HG03095 (cell line): Measurements from ENCODE around the gene WBP2NL.

Experiments used
- ATAC-seq: cut with Tn5 transposase; IDR thresholded peaks from one replicate; pipeline ENCODE4 v1.9.1; 2021; ENCODE audit warnings: moderate library complexity; ENCODE audit not compliant: unreplicated experiment

WBP2NL gene

DNA sequence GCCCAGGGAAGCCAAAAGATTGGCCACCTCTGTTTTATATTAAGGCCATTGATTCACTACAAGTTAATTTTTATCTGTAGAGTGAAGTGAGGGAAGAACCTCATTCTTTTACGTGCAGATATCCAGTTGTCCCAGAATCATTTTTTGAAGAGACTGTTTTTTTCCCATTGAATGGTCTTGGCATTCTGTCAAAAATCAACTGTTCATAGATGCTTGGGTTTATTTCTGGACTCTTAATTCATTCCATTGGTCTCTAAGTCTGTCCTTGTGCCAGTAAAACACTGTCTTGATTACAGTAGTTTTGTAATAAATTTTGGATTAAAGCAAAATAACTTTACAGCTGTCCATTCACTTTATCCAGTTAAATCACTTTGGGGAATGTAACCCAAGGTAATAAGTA, 26.8 kb downstream of the WBP2NL start:
- ATAC-seq, result no peak

DNA sequence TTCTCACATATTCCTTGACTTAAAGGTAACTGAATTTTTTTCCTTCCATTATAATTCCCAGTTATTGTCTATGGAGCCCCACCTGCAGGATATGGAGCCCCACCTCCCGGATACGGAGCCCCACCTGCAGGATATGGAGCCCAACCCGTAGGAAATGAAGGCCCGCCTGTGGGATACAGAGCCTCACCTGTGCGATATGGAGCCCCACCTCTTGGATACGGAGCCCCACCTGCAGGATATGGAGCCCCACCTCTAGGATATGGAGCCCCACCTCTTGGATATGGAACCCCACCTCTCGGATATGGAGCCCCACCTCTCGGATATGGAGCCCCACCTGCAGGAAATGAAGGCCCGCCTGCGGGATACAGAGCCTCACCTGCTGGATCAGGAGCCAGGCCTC, 28.1 kb downstream of the WBP2NL start:
- no peak for ATAC-seq

DNA sequence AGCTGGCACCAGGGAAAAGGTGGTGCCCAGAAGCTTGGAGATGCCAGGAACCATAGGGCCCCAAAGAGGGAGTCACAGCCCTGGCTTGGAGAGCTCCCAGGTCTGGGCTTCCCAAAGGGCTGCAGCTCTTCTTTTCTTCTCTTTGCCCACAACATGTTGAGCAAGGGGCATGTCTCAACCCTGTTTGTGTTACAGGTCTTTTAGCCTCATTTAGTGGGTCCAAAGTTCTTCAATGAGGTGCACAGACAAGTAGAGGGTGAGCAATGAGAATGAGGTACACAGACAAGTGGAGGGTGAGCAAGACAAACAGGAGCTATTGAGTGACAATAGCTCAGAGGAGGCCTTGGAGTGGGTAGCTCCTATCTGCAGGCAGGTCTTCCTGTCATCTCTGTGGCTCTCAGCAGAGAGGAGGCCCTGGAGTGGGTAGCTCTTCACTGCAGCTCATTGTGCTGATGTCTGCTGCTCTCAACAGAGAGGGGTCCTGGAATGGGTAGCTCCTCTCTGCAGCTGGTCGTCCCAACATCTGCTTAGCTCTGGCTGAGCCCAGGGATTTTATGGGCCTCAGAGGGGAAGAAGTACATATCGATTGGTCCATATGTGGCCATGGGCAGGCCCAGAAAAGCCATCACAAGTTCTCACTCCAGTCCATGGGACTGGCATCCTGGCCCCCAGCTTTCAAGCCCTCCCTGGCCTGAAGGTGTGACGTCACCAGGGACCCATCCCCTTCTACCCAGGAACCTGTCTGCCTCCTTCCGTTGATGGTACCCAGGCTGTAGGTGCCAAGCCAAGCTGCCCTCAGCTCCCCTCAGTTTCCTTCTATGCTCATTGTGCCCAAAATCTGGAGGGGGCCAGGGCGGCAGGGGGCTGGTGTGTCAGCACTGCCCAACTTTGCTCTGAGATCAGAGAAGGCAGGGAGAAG, 34.9 kb downstream of the WBP2NL start:
- no peak for ATAC-seq

DNA sequence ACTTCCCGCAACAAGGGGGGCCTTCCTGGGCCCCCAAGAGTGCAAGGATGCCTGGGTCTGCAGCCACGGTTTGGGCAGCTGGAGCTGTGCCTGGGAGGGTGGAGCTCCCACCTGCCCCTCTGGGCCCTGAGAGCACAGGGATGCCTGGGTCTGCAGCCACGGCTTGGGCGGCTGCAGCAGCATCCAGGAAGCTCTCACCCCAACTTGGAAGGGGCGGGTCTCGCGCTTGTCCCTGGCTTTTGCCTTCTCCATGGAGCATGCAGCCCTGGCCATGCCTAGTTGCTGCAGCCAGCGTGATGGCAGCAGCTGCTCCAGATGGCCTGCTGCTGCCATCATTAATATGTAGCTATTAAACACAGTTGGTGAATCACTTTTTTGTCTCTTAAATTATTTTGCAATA, 36.7 kb downstream of the WBP2NL start:
- ATAC-seq, result no peak

DNA sequence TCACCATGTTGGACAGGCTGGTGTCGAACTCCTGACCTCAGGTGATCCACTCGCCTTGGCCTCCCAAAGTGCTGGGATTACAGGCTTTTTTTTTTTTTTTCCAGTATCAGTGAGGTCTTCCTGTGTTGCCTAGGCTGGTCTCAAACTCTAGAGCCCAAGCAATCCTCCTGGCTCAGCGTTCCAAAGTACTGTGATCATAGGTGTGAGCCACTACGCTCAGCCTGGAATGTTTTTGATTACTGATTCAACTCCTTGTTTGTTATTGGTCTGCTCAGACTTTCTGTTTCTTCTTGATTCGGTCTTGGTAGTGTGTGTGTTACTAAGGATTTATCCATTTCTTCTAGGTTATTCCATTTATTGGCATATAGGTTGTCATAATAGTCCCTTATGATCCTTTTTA, 40.7 kb downstream of the WBP2NL start:
- ATAC-seq, result no peak

DNA sequence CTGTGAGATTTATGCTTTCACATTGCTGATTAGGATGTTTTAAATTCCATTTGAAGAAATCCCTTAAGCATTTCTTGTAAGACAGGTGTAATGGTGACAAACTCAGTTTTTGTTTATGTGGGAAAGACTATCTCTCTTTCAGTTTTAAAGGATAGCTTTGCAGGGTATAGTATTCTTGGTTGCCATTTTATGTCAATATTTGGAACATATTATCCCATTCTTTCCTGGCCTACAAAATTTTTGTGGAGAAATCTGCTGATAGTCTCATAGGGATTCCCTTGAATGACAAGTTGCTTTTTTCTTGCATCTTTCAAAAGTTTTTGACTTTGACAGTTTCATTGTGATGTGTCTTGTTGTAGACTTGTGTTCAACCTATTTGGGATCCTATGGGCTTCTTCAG, 43.2 kb downstream of the WBP2NL start:
- ATAC-seq, result no peak

DNA sequence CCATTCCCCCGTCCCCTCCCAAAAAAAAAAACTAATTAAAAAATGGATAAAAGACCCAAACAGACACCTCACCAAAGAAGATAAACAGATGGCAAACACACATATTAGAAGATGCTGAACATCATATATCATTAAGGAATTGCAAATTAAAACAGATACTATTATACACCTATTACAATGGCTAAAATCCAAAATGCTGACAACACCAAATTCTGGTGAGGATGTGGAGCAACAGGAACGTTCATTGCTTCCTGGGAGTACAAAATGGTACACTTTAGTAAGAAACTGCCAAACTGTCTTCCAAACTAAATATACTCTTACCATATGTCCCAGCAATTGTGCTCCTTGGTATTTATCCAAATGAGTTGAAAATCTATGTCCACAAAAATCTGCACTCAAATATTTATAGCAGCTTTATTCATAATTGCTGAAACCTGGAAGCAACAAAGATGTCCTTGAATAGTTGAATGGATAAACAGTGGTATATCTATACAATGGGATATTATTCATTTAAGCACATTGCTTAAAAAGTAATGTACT, 52.1 kb downstream of the WBP2NL start:
- ATAC-seq, result no peak

DNA sequence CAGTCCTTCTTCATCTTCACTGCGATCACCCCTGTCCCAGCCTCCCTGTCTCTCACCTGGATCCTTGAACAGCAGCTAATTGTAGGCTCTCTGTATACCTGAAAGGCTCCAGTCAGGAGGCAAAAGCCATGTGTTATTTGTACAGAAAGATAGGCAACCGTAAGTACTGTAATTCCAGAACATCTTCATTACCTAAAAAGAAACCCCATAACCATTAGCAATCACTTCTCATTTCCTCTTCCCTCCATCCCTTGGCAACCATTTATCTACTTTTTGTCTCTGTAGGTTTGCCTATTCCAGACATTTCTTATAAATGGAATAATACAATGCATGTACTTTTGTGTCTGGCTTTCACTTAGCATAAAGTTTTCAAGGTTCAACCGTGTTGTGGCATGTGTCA, 54.2 kb downstream of the WBP2NL start:
- no peak for ATAC-seq

DNA sequence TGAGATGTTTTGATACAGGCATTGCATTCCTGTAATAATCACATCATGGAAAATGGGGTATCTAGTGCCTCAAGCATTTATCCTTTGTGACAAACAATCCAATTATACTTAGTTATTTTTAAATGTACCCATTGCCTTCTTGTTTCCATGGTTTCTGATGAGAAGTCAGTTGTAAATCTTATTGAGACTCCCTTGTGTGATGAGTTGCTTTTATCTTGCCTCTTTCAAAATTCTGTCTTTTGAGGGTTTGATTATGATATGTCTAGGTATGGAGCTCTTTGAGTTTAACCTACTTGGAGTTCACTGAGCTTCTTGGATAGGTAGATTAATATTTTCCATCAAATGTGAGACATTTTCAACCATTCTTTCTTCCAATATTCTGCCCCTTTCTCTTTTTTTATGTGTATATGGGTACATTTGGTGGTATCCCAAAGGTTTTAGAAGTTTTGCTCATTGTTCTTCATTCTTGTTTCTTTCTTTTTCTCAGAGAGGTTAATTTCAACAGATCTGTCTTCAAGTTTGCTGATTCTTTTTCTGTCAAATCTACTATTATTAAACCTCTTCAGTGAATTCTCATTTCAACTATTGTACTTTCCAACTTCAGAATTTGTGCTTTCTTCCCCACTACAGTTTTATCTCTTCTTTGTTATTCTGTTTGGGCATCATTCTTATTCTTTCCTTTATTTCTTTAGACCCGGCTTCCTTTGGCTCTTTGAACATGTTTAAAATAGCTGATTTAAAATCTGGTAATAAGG, 58.3 kb downstream of the WBP2NL start:
- no peak for ATAC-seq

DNA sequence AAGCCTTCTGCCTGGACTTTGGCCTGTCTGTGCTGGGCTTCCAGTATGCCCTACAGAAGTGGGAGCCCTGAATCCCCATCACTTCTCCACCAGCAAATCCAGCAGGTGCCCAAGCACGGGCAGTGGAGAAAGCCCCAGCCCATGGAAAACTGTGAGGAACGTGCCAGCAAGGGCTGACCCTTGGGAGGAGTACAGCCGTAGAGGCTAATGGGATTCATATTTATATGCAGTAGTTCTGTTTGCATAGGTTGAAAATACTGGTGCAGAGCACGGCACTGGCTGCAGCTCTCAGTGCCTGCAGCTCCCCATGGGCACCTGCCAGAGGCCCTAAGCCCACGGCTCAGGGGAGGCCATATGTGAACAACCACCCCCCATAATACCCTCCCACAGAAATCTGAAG, 61.9 kb downstream of the WBP2NL start:
- no peak for ATAC-seq

DNA sequence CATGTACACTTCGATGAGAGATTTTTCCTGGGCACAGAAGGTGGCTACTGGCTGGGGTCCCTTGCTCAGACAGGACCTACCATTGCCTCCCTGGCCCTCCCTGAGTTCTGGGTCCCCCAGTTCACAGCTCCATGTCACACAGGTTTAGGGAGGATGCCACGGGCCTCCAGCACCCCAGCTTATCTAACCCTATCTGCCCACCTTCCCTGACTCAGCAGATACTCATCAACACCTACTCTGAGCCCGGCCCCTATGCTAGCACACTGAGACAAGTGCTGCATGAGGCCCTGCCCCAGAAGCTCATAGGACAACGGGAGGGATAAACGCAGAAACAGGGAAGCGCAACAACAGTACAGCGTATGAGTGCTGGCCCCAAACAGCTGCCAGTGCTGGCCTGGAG, 62.5 kb downstream of the WBP2NL start:
- no peak for ATAC-seq

DNA sequence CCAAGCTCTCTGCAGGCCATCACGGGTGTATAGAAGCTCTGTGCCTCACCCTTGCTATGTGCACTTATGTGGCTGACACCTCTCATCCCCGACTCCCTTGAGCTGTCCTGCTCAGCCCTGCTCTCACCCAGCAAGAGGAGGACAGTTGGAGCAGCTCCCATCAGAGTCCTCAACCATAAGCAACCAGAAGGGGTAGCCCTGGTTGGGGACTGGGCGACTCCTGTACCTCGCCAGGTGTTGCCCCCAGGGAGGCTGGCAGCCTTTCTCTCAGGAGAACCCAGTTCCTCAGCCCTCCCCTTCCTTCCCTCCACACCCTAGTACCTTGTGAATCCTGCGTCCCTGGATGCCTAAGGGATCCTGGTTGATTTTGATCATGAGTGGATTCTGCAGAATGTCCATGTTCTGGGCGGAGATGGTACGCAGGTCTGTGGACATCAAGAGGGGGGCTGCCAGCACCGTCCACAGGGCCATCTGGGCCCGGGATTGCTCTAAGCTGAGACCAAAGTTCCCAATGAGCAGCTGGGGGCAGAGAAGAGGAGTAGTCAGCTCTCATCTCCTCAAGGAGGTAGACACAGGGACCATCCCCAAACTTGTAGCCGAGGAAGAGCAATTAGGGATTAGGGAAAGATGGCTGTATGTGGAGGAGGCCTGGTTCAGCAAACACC, 64.0 kb downstream of the WBP2NL start:
- ATAC-seq, result no peak

DNA sequence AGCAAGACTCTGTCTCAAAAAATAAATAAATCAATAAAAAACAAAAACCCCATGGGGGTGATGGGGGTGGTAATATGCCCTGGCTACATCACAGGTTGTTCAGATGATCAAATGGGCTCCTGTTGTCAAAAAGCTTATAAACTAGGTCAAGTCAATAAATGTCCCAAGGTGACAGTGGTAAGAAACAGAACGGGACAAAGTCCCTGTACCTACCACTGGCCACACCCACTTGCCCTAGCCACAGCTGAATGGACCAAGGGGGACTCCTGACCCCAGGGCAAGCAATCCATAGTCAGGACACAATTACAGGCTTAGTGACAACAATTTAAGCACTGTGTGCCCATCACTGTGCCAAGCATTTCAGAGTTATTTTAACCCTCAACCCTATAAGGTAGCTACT, 66.0 kb downstream of the WBP2NL start:
- ATAC-seq, result no peak

DNA sequence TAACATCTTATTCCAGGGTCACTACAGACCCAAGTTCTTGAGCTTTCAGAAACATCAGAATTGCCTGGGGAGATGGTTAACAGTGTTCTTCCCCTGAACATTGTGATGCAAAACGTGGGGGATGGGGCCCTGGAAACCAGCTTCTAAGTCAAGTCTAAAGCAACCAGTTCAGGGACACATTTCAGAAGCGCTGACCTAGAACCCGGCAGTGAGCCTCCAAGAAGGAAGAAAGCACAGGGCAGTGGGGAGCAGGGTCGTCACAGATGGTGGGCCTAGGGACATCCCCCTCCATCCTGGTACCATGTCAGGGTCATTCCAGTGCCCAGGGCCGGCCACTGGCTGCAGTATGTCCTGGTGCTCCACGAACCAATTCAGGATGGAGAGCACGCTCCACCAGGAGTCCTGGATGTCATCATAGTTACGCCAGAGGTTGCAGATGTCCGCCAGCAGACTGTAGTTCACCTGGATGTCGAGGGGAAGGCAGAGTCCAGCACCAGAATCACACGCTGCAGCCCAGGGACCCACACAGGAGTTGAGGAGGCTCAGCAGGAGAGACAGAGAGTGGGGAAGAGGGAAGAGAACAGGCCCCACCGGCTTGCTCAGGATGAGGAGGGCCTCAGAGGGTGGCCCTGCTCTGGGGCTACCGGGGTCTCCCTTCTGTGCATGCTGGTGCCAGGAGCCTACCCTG, 67.0 kb downstream of the WBP2NL start:
- ATAC-seq, result no peak

DNA sequence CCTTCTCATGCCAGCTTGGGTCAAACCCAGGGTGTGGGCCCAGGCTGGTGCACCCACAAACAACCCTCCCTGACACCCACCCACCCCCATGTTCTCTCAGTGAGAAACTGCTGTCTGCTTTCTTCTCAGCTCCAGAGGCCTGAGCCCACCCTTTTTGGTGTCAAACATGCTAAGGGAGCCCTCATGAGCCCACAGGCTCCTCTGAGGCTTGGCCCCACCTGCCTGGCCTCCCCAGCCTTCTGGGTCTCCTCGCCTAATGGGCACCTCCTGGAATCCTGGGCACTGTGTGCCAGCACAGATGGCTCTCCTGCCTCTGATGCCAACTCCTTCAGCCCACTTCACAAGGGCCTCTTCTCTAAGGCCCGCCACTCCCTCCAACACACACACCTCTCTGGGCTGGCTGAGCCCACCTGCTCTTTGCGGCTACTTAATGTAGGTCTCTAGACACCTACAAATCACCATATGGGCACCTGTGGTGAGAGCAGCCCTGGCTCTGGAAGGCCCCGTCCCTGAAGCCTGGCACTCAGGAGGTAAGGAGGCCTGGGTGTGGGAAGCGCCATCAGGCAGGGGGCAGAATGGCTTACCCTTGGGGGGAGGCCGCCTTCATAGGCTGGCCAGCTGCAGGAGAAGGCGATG, 67.7 kb downstream of the WBP2NL start:
- no peak for ATAC-seq

DNA sequence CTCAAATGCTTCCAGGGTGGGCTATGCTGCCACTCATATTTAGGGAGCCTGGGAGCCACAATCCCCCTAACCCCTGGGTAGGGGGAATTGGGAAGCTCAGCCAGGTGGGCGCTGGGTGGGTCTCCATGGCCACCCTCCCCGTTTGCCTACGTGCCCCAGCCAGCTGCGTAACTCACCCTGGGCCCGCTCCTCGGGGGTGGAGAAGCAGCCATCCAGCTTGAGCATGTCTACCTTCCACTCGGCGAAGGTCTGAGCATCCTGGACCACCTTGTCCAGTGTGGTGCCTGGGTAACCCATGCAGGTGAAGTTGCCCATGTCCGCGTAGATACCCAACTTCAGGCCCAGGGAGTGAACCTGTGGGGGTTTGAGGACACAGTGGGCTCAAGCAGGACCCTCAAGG, 68.3 kb downstream of the WBP2NL start:
- no peak for ATAC-seq

DNA sequence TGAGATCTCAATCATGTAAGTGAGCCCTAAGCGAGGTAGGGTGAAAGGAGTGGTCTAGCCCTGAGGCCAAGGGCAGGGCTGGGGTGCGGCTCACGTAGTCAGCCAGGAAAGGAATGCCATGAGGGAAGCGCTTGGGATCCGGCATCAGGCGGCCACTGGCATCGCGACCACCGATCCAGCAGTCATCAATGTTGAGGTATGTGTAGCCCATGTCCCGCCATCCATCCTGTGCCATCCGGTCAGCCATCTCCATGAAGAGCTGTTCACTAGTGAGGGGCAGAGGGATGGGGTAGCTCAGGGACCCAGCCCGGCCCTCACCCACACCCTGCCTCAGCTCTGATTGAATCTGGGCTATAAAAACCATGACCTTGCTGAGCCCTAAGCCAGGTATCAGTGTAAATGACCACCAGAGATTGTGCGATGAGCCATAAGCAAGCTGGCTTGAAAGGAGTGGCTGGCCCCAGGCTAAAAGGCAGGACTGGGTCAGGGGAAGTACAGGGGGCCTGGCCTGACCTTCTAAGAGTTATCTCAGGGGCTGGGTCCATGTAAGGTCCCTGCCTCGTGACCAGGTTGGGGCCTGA, 69.2 kb downstream of the WBP2NL start:
- ATAC-seq, result no peak

DNA sequence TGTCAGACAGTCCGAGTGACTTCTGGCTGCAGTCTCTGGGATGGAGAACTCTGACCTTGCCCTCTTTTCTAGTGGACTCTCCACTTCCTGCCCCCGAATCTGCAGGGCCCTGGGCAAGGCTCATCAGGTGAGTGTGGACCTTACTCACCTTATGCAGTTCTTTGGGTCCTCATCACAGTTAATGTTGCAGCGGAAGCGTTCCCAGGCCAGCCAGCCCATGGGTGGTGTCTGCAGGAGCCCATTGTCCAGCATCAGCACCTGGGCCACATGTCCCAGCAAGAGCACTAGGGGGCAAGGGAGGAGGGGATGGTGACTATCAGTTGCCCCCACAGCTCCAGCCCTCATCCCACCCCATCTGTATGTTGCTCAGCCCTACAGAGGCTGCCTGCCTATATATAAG, 69.7 kb downstream of the WBP2NL start:
- no peak for ATAC-seq

DNA sequence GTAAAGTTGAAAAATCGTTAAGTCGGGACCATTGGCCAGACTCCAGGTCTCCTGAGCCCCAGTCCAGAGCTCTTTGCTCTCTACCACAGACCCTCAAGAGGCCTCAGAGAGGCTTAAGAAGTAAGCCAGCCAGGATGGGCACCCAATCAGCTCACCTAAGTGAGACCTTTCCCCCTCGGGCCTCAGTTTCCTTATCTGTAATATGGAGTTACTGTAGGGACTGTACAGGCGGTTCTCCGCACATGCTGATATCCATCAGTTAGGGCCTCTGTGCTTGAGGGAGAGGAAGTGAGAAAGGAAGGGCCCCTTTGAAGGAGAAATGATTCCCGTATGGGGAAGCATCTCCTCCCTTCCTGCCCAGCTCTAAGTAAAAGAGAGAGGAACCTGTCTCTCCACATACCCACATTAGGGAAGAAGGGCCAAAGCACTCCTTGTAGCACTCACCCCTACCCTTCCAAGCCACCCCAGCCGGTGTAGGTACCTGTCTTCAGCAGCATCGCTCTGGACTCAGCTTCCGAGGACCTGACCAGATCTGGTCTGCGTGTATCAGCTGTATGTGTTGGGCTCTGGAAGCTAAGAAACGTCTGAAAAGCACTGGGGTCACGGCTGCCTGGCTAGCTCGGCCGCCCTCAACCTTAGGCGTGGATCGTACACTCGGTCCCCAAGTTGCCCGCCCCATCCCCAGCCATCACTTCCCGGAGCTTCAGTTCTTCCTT, 71.4 kb downstream of the WBP2NL start:
- ATAC-seq, result peak; percentile 15
